COLO668 (cell line): ENCODE results near the gene ASB16.
"Not testable (repeated sequence)": the region's sequence is repeated elsewhere in the genome, so short reads cannot be mapped to it uniquely, and the experiment has no call there.

Source experiments
- DNase-seq: peaks from one replicate; lab custom pipeline; 2025; ENCODE audit not compliant: unreplicated experiment; lab: John Stamatoyannopoulos, UW

Gene ASB16, protein sequence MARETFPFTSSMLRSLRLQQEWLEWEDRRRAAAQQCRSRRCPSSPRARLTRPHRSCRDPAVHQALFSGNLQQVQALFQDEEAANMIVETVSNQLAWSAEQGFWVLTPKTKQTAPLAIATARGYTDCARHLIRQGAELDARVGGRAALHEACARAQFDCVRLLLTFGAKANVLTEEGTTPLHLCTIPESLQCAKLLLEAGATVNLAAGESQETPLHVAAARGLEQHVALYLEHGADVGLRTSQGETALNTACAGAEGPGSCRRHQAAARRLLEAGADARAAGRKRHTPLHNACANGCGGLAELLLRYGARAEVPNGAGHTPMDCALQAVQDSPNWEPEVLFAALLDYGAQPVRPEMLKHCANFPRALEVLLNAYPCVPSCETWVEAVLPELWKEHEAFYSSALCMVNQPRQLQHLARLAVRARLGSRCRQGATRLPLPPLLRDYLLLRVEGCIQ

GRCh38 chr17:44170499-44171201 is at the start of gene ASB16:
ASB16 (plus strand) TSS chr17:44170704; CDS start chr17:44170790, 86 bp downstream.
- DNase-seq, result peak; percentile 54

DNA sequence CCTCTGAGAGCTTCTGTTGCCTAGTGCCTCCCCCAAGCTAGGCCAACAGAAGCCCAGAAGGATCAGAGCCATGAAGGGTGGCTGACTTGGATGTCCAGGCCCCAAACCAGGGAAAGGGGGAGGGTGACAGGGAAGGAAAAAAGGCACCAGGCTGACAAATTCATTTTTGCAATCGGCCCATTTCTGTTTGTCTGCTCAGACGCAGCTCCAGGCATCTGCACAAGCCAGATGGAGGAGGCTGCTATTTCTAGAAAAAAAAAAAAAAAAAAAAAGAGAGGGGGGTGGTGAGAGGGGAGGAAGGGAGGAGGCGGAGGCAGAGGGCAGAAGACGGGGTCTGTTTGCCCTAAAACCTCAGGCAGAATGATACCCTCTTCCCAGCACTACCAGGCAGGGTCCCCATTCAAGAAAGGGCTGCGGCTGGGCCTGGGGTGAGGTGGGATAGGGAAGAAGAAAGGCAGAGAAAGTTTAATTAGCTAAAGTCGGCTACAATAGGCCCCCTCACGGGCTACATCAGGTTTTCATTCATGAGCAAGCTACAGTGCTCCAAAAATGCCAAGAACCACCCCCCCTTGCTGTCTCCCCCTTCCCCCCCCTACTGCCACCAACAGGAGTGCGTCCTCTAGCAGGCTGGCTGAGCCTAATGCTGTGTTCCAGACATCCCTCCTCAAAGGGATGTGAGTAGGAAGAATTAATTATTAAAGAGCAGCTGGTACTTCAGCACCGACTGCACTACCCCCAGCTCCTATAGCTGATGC is 49.5 kb upstream of the ASB16 start:
- no peak for DNase-seq

GRCh38 chr17:44121997-44122815 is 48.3 kb upstream of the ASB16 start:
- no peak for DNase-seq

GRCh38 chr17:44122816-44123355 is 47.6 kb upstream of the ASB16 start:
- no peak for DNase-seq

GRCh38 chr17:44123356-44124117 is 47.0 kb upstream of the ASB16 start, which contains the start of gene HDAC5:
HDAC5 (minus strand) TSS chr17:44123641; CDS start chr17:44117515, 6,126 bp downstream.
- peak; percentile 90 for DNase-seq

DNA sequence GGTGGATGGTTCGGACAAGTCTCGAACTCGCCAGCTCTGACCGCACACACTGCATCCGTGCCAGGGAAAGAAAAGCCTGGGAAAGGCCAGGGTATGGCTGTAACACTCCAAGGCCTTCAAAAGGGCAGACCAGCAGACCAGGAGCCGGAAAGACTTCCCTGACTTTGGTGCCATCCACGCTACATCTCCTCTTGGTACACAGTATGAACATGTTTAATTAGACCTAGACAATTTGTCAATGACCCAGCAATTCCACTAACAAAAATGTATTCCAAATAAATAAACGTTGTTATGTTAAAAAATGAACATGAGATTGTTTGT is 46.4 kb upstream of the ASB16 start:
- DNase-seq, result no peak

DNA sequence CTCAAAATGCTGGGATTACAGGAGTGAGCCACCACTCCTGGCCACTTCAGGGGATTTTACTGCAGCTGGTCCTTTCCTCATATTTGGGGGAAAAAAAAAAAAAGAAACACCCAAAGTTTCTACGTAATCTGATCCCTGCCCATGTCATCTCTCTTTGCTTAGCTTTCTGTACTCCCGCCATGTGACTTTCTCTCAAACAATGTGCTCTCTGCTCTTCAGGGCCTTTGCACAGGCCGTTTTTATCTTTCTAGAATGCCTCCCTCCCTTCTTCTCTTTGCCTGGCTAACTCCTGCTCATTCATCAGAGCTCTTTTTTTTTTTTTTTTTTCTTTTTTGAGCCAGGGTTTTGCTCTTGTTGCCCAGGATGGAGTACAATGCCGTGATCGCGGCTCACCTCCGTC is 42.1 kb upstream of the ASB16 start:
- DNase-seq, result no peak

DNA sequence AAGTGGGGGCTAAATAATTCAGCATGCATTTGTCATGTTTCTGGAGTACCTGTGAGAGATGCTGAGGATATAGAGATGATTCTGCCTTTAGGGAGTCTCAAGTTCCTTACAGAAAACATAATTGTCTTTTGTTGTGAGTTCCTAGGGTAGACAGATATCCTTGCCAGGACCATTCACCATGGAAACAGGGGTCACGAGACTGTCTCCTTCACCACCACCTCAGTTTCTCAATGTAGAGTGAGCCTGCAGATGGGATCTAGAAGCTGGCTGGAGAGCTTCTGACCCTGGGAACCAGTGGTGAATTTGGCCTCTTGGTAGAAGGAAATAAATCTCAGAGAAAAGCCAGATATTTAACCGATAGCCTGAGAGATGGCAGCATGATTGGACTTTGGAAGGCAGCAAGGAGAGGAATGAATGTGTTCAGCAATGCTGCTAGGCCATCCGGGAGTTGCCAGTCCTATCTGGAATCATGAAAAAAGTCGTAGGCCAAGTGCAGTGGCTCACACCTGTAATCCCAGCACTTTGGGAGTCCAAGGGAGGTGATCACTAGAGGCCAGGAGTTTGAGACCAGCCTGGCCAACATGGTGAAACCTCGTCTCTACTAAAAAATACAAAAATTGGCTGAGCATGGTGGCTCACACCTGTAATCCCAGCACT is 39.7 kb upstream of the ASB16 start:
- no peak for DNase-seq

- not testable (repeated sequence) for DNase-seq
Measured at GRCh38 chr17:44131372-44131771, 39.1 kb upstream of the ASB16 start.

GRCh38 chr17:44132275-44132821 is 38.2 kb upstream of the ASB16 start:
- no peak for DNase-seq

GRCh38 chr17:44133918-44134476 is 36.5 kb upstream of the ASB16 start:
- DNase-seq, result no peak

DNA sequence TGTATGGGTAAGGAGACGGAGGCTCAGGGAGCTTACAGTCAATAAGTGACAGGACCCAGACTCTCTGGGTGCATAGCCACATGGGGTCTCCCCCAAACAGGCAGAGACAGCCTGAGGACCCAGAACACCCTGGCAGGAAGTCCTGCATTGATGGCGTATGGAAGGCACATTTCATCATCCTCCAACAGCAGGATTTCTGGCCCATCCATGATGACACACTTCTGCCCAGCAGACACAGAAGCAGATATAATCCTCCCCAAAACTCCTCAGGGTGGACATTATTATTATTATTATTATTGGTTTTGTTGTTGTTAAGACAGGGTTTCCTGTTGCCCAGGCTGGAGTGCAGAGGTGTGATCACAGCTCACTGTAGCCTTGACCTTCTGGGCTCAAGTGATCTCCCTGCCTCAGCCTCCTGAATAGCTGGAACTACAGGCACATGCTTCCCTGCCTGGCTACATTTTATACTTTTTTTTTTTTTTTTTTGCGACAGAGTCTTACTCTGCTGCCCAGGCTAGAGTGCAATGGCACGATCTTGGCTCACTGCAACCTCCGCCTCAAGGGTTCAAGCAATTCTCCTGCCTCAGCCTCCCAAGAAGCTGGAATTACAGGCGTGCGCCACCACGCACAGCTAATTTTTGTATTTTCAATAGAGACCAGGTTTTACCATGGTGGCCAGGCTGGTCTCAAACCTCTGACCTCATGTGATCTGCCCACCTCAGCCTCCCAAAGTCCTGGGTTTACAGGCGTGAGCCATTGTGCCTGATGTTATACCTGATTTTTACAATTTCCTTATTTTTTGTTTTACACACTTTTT is 35.5 kb upstream of the ASB16 start:
- no peak for DNase-seq

DNA sequence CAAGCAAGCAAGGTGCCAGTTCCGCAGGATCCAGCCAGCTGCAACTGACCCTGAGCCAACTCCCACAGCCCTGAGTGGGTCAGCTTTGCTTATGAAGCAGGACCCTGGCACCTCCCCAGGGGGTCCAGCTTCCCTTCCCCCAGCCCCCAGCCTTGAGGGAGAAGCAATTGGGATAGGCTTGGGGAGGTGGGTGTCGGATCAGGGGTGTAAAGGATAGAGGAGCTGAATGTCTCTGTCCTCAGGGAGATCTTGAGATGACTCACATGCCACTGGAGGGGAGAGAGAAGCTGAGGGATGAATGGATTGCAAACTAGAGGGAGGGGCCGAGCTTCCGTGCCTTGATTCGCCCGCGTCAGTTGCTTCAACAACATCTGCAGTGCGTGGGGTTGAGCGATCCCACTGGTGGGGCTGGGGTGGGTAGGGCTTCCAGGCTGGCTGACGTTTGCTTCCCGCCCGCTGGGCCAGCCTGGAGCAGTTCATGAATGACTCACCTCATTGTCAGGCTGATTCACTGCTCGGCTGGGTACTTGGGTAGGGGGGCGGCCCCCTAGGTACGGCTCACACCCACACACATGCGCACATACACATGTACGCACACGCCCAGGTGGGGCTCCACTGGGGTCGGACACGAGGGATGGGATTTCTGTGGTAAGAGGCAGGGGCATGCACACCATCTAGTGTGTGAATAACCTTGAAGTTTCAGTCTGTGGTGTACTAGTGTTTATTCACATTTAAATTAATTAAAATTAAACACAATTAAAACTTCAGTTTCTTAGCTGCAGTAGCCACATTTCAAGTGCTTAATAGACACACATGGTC is 32.4 kb upstream of the ASB16 start:
- peak; percentile 83 for DNase-seq

- not testable (repeated sequence) for DNase-seq
Measured at GRCh38 chr17:44143921-44144320, 26.6 kb upstream of the ASB16 start.

DNA sequence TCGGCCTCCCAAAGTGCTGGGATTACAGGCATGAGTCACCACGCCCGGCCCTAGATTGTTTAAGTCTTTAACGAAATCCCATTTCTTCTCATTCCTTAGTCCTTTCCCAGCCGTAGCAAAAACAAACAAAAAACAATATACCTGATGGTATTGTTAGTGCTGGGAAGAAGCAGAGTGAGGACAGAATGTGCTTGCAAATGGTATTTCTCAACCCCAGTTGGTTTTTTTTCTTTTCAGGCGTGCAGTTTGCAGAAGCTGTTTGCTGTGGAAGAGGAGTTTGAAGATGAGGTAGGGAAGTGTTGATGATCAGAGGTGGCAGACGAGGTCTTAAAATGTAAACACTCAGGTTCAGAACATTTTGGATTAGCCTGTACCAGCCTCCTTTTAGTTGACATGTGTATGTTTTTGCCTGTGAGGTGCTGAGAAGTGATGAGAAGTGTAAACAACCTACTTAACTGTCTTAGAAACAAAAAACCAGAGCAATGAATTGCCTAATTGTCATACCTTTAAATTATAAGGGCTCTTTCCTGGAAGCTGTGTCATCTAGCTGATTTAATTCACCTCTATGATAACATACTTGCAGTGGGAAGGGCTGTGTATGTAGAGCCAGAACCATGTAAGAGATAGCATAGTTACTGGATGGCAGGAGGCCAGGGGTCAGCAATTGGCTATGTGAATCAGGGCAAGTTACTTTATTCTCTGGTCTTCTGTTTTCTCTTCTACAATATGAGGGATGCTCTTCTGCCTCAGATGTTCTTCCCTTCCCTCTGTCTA is 25.4 kb upstream of the ASB16 start:
- no peak for DNase-seq
